HCT116 (cell line): ENCODE measurements around the gene C16orf90. TPM values are rescaled to one million over a fixed set of nuclear protein-coding genes. Genes with fewer than 3 reads are reported as not detected.

Experiments
- ATAC-seq: fragments of 200-7000 bp; cut with Tn5 transposase; 2 replicates; pipeline ENCODE4 v1.9.1; 2020; ENCODE audit warnings: mild to moderate bottlenecking, moderate library complexity
- BruUV-seq: library from RNA; stranded (reverse); fragments of 400-500 nt; replicated peaks from 2 replicates; lab custom pipeline; 2021; lab: Mats Ljungman, UMichigan
- CTCF ChIA-PET: fragments of 300-600 bp; sonication (Branson Sonifier 250); formaldehyde crosslinking; loops from one replicate; lab custom pipeline; 2021; ENCODE audit warnings: antibody characterized with exemption; lab: Charles Lee
- POLR2A ChIA-PET: fragments of 300-600, 350-600 bp; sonication (Branson Sonifier 250); formaldehyde crosslinking; loops from one replicate; lab custom pipeline; 2021; ENCODE audit warnings: antibody characterized with exemption; lab: Charles Lee
- RAD21 ChIA-PET, 2 experiments: fragments of 300-600 bp; sonication (Branson Sonifier 250); formaldehyde crosslinking; loops; one replicate each; lab custom pipeline; 2023; ENCODE audit warnings: low total read pairs in 2 of 2; ENCODE audit not compliant: uncharacterized antibody in 2 of 2, unreplicated experiment in 2 of 2, low non-redundant PET in 1 of 2; lab: Charles Lee
- DNase-seq: peaks from one replicate; pipeline ENCODE4 v3.0.0-alpha.2; 2010; ENCODE audit warnings: low read depth, low spot score
- H2AFZ ChIP-seq: fragments of 200-600 bp; shearing (Covaris generic), sonication (generic); 2 replicates; pipeline ENCODE4 v1.6.1; 2017; ENCODE audit warnings: low read depth, mixed run types, mixed read lengths, antibody characterized with exemption, low read length; ENCODE audit not compliant: poor library complexity, severe bottlenecking
- H3K27ac ChIP-seq: 2 replicates; pipeline ENCODE4 v1.5.1; 2012; ENCODE audit warnings: low read depth, low read length
- H3K27me3 ChIP-seq: fragments of 200-600 bp; sonication (generic); 2 replicates; pipeline ENCODE4 v1.6.1; 2016; ENCODE audit warnings: mixed run types, low read length, mixed read lengths; ENCODE audit not compliant: insufficient read depth
- H3K36me3 ChIP-seq, 2 experiments: fragments of 200-500 bp in 1 of 2; fragments of 200-600 bp in 1 of 2; sonication (Bioruptor generic) in 1 of 2; sonication (generic) in 1 of 2; 2 replicates each; pipeline versions ENCODE4 v1.5.1 to v1.6.1; 2014 to 2016; ENCODE audit warnings: low read length in 2 of 2, inconsistent platforms in 1 of 2, mixed read lengths in 1 of 2, mixed run types in 1 of 2; ENCODE audit not compliant: insufficient read depth in 2 of 2, control insufficient read depth in 1 of 2
- H3K4me1 ChIP-seq, 2 experiments: fragments of 200-600 bp in 1 of 2; sonication (generic) in 1 of 2; 2 replicates each; pipeline versions ENCODE4 v1.5.1 to v1.6.1; 2012 to 2017; ENCODE audit warnings: low read length in 2 of 2, inconsistent platforms in 1 of 2, mild to moderate bottlenecking in 1 of 2, mixed read lengths in 1 of 2, mixed run types in 1 of 2, moderate library complexity in 1 of 2; ENCODE audit not compliant: insufficient read depth in 2 of 2, control insufficient read depth in 1 of 2
- H3K4me2 ChIP-seq: fragments of 200-600 bp; sonication (generic); 2 replicates; pipeline ENCODE4 v1.6.1; 2017; ENCODE audit warnings: mixed run types, low read length, mixed read lengths
- H3K4me3 ChIP-seq, 2 experiments: fragments of 200-600 bp in 1 of 2; sonication (generic) in 1 of 2; replicated peaks in 1 of 2; 2 replicates each; pipeline ENCODE4 v1.5.1; 2011 to 2016; ENCODE audit warnings: low read length in 2 of 2, control low read depth in 1 of 2, low read depth in 1 of 2, mild to moderate bottlenecking in 1 of 2, mixed read lengths in 1 of 2, mixed run types in 1 of 2
- H3K79me2 ChIP-seq: fragments of 200-600 bp; sonication (generic); 2 replicates; pipeline ENCODE4 v1.6.1; 2017; ENCODE audit warnings: mild to moderate bottlenecking, mixed run types, low read length, moderate library complexity, mixed read lengths; ENCODE audit not compliant: insufficient read depth
- H3K9ac ChIP-seq: fragments of 200-600 bp; sonication (generic); 2 replicates; pipeline ENCODE4 v1.6.1; 2016; ENCODE audit warnings: low read length, mixed read lengths
- H3K9me2 ChIP-seq: fragments of 200-600 bp; sonication (generic), shearing (Covaris generic); 2 replicates; pipeline ENCODE4 v1.6.1; 2017; ENCODE audit warnings: mixed run types, mild to moderate bottlenecking, moderate library complexity; ENCODE audit not compliant: insufficient read depth
- H3K9me3 ChIP-seq, 2 experiments: fragments of 200-500 bp in 1 of 2; fragments of 200-600 bp in 1 of 2; sonication (Bioruptor generic) in 1 of 2; sonication (generic) in 1 of 2; 2 replicates each; pipeline ENCODE4 v1.6.1; 2014 to 2017; ENCODE audit warnings: low read length in 2 of 2, mixed read lengths in 2 of 2, inconsistent platforms in 1 of 2, low read depth in 1 of 2, mild to moderate bottlenecking in 1 of 2, mixed run types in 1 of 2, moderate library complexity in 1 of 2; ENCODE audit not compliant: control insufficient read depth in 1 of 2, insufficient read depth in 1 of 2
- H4K20me1 ChIP-seq: fragments of 200-600 bp; sonication (generic), shearing (Covaris generic); 2 replicates; pipeline ENCODE4 v1.6.1; 2017; ENCODE audit warnings: mixed run types, mild to moderate bottlenecking, moderate library complexity; ENCODE audit not compliant: insufficient read depth
- CBX3 ChIP-seq: IDR thresholded peaks from 2 replicates; pipeline ENCODE4 v1.6.1; 2012; ENCODE audit warnings: low read depth
- EGR1 ChIP-seq: IDR thresholded peaks from 2 replicates; pipeline ENCODE4 v1.6.1; 2012; ENCODE audit warnings: low read depth
- ELF1 ChIP-seq: IDR thresholded peaks from 2 replicates; pipeline ENCODE4 v1.6.1; 2012; ENCODE audit warnings: low read depth, borderline replicate concordance
- EZH2phosphoT487 ChIP-seq: fragments of 200-600 bp; IDR thresholded peaks from 2 replicates; pipeline ENCODE4 v1.6.1; 2018; ENCODE audit warnings: antibody characterized with exemption, borderline replicate concordance
- FOSL1 ChIP-seq: IDR thresholded peaks from 2 replicates; pipeline ENCODE4 v1.6.1; 2012; ENCODE audit warnings: low read depth
- RAD21 ChIP-seq: IDR thresholded peaks from 2 replicates; pipeline ENCODE4 v1.6.1; 2012; ENCODE audit warnings: low read depth, mild to moderate bottlenecking
- SP1 ChIP-seq: IDR thresholded peaks from 2 replicates; pipeline ENCODE4 v1.6.1; 2012; ENCODE audit warnings: low read depth
- SRF ChIP-seq: IDR thresholded peaks from 2 replicates; pipeline ENCODE4 v1.6.1; 2012; ENCODE audit warnings: low read depth
- TCF7L2 ChIP-seq: IDR thresholded peaks from 2 replicates; pipeline ENCODE4 v1.7.0; 2011; ENCODE audit warnings: borderline replicate concordance, inconsistent platforms; ENCODE audit not compliant: insufficient read depth, insufficient read length; ENCODE audit errors: extremely low read depth
- YY1 ChIP-seq: IDR thresholded peaks from 2 replicates; pipeline ENCODE4 v1.6.1; 2011; ENCODE audit warnings: low read length, low read depth, moderate library complexity, mild to moderate bottlenecking; ENCODE audit not compliant: insufficient replicate concordance; ENCODE audit errors: extremely low read depth
- ZFX ChIP-seq: fragments of 450-650 bp; IDR thresholded peaks from 2 replicates; pipeline ENCODE4 v1.6.1; 2017
- intact Hi-C: fragments of 100-400 bp; cut with micrococcal nuclease; formaldehyde crosslinking; loops from 2 replicates; pipeline ENCODE4 v1.10.0; 2022
- total RNA-seq: library from RNA; stranded (reverse); gene quantifications from one replicate; pipeline ENCODE4 v1.2.1, GENCODE V29; 2021; ENCODE audit not compliant: unreplicated experiment
- TF ChIP-seq, protein P1 (sequence below): IDR thresholded peaks from 2 replicates; pipeline ENCODE4 v1.6.1; 2012; ENCODE audit warnings: low read depth
- TF ChIP-seq, protein P2 (sequence below): IDR thresholded peaks from 2 replicates; pipeline ENCODE4 v1.6.1; 2012
- TF ChIP-seq, protein P3 (sequence below): IDR thresholded peaks from 2 replicates; pipeline ENCODE4 v1.6.1; 2012
- TF ChIP-seq, protein P4 (sequence below), 3 experiments: fragments of 200-600 bp in 1 of 3; sonication (generic) in 1 of 3; IDR thresholded peaks in 2 of 3; conservative IDR thresholded peaks in 1 of 3; 2 replicates each; pipeline ENCODE4 v1.5.1; 2012 to 2017; ENCODE audit warnings: low read depth in 2 of 3, low read length in 2 of 3, antibody characterized with exemption in 1 of 3, borderline replicate concordance in 1 of 3, control low read depth in 1 of 3, mild to moderate bottlenecking in 1 of 3, mixed read lengths in 1 of 3, mixed run types in 1 of 3, moderate library complexity in 1 of 3; ENCODE audit not compliant: insufficient read depth in 1 of 3
- TF ChIP-seq, protein P5 (sequence below): IDR thresholded peaks from 2 replicates; pipeline ENCODE4 v1.6.1; 2011; ENCODE audit warnings: mild to moderate bottlenecking, low read length, moderate library complexity; ENCODE audit not compliant: insufficient replicate concordance; ENCODE audit errors: extremely low read depth

Gene C16orf90
- total RNA-seq, 1 experiment from 2014 or later = not detected

DNA sequence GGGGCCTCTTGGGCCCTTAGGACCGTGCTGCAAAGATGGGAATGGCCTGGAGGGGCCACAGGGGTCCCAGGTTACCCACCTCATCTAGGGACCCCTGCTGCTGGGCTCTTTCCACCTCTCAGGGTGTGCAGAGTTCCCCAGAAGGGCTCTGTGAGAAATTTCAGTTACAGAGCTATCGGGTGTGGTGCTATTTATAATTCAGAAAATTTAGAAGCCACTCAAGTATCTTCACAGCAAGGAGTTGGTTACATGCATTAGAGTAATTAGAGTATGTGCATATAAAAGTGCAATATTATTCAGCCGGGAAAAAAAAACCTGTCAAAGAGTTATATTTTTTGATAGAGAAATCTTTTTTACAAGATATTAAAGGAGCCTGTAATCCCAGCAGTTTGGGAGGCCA, 18.9 kb downstream of the C16orf90 start (continued):
- no peak for TF ChIP-seq TCF7L2

DNA sequence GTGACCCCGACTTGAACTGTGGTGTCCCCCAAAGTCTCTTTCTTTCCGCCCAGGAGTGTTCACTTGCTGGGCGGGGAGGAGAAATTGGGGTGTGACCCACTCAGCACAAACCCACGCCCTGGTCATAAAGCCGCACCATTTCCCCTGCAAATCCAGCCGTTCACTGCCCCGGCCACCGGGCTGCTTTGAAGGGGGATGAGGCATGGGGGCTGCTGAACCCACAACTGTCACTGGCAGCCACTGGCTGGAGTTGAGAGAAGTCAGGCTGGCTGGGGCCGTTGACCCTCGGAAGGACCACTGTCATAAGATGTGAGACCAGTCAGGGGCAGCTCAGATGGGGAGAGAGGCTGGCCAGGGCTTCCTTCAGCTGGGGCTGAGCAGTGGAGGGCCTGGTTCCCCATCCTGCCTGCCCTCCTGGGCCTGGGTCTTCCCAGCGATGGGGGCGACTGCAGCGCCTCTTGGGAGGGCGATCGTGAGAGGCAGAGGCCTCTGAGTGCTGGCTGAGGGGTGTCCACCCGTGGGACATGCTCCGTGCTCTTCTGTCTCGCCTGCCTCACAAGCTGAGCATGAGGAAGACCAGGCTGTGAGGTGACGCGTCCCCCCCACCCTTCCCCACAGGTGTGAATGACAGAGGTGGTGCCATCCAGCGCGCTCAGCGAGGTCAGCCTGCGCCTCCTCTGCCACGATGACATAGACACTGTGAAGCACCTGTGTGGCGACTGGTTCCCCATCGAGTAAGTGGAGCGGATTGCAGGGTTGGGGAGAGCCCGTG, 19.5 kb downstream of the C16orf90 start:
- Histone ChIP-seq H3K9ac (no peak overlapping the region), H3K4me1 (no peaks in the 10 kb centered on the region), H3K9me2 (no peaks in the 10 kb centered on the region), H4K20me1 (no peaks in the 10 kb centered on the region), H3K27me3 (no peaks in the 10 kb centered on the region), H3K79me2 (peaks cover 81% of the 10 kb centered on the region), H3K9me3 (no peaks in the 10 kb centered on the region), H3K4me3 (no peak overlapping the region), H3K36me3 (peaks cover 1 to 8% of the 10 kb centered on the region in 2 experiments; a peak in 3 of 4 replicates), H3K27ac (no peak overlapping the region), H3K4me2 (no peak overlapping the region), H2AFZ (no peak overlapping the region)
- ChIA-PET POLR2A (no interaction called here), CTCF (no interaction called here), RAD21 (no interaction called here)
- DNase-seq (no peak), ATAC-seq (no peak)
- BruUV-seq = no TSS peak
- TF ChIP-seq RAD21 = no peak
- no peak for TF ChIP-seq TCF7L2
- TF ChIP-seq, protein P1, sequence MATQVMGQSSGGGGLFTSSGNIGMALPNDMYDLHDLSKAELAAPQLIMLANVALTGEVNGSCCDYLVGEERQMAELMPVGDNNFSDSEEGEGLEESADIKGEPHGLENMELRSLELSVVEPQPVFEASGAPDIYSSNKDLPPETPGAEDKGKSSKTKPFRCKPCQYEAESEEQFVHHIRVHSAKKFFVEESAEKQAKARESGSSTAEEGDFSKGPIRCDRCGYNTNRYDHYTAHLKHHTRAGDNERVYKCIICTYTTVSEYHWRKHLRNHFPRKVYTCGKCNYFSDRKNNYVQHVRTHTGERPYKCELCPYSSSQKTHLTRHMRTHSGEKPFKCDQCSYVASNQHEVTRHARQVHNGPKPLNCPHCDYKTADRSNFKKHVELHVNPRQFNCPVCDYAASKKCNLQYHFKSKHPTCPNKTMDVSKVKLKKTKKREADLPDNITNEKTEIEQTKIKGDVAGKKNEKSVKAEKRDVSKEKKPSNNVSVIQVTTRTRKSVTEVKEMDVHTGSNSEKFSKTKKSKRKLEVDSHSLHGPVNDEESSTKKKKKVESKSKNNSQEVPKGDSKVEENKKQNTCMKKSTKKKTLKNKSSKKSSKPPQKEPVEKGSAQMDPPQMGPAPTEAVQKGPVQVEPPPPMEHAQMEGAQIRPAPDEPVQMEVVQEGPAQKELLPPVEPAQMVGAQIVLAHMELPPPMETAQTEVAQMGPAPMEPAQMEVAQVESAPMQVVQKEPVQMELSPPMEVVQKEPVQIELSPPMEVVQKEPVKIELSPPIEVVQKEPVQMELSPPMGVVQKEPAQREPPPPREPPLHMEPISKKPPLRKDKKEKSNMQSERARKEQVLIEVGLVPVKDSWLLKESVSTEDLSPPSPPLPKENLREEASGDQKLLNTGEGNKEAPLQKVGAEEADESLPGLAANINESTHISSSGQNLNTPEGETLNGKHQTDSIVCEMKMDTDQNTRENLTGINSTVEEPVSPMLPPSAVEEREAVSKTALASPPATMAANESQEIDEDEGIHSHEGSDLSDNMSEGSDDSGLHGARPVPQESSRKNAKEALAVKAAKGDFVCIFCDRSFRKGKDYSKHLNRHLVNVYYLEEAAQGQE = no peak
- no peak for TF ChIP-seq SP1
- no peak for TF ChIP-seq FOSL1
- TF ChIP-seq SRF = no peak
- no peak for TF ChIP-seq ELF1
- TF ChIP-seq, protein P2, sequence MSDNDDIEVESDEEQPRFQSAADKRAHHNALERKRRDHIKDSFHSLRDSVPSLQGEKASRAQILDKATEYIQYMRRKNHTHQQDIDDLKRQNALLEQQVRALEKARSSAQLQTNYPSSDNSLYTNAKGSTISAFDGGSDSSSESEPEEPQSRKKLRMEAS = no peak
- TF ChIP-seq CBX3 = no peak
- no peak for TF ChIP-seq EZH2phosphoT487
- TF ChIP-seq, protein P3, sequence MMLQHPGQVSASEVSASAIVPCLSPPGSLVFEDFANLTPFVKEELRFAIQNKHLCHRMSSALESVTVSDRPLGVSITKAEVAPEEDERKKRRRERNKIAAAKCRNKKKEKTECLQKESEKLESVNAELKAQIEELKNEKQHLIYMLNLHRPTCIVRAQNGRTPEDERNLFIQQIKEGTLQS = no peak
- TF ChIP-seq, protein P4, sequence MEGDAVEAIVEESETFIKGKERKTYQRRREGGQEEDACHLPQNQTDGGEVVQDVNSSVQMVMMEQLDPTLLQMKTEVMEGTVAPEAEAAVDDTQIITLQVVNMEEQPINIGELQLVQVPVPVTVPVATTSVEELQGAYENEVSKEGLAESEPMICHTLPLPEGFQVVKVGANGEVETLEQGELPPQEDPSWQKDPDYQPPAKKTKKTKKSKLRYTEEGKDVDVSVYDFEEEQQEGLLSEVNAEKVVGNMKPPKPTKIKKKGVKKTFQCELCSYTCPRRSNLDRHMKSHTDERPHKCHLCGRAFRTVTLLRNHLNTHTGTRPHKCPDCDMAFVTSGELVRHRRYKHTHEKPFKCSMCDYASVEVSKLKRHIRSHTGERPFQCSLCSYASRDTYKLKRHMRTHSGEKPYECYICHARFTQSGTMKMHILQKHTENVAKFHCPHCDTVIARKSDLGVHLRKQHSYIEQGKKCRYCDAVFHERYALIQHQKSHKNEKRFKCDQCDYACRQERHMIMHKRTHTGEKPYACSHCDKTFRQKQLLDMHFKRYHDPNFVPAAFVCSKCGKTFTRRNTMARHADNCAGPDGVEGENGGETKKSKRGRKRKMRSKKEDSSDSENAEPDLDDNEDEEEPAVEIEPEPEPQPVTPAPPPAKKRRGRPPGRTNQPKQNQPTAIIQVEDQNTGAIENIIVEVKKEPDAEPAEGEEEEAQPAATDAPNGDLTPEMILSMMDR (IDR thresholded peaks at IDR 0.05 in 2 of 3, conservative IDR thresholded peaks at IDR 0.05 in 1 of 3; ENCODE audit: borderline replicate concordance in 1 of 3, insufficient read depth in 1 of 3, low read depth in 2 of 3, low read length in 2 of 3) = no peak
- TF ChIP-seq ZFX = no peak
- no peak for TF ChIP-seq EGR1
- TF ChIP-seq YY1 = no peak
- TF ChIP-seq, protein P5, sequence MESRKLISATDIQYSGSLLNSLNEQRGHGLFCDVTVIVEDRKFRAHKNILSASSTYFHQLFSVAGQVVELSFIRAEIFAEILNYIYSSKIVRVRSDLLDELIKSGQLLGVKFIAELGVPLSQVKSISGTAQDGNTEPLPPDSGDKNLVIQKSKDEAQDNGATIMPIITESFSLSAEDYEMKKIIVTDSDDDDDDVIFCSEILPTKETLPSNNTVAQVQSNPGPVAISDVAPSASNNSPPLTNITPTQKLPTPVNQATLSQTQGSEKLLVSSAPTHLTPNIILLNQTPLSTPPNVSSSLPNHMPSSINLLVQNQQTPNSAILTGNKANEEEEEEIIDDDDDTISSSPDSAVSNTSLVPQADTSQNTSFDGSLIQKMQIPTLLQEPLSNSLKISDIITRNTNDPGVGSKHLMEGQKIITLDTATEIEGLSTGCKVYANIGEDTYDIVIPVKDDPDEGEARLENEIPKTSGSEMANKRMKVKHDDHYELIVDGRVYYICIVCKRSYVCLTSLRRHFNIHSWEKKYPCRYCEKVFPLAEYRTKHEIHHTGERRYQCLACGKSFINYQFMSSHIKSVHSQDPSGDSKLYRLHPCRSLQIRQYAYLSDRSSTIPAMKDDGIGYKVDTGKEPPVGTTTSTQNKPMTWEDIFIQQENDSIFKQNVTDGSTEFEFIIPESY = no peak
- intact Hi-C loops = no loop called here
